Measurements from ENCODE around the gene FAM187B. TPM values are rescaled to one million over a fixed set of nuclear protein-coding genes. Genes with fewer than 3 reads are reported as not detected.

The FAM187B gene
- total RNA-seq, 1 experiment from 2014 or later = not detected

- peak overlapping the region; percentile 70 for H3K4me3 Mint-ChIP-seq (ENCODE audit: low read depth, unreplicated experiment)
- intact Hi-C loops (cut with micrococcal nuclease; ENCODE audit: unreplicated experiment) = no loop called here
- H3K27ac Mint-ChIP-seq (ENCODE audit: unreplicated experiment) = peak overlapping the region; percentile 88
- no peaks in the 10 kb centered on the region for H3K27me3 Mint-ChIP-seq (ENCODE audit: unreplicated experiment)
- peaks cover 9% of the 10 kb centered on the region for H3K4me1 Mint-ChIP-seq (ENCODE audit: low read depth, unreplicated experiment)
- DNase-seq = no peak
- peaks cover 96% of the 10 kb centered on the region for H3K36me3 Mint-ChIP-seq (ENCODE audit: insufficient read depth, unreplicated experiment)
- BruUV-seq (replicated peaks) = TSS peak; percentile 78
- CTCF ChIA-PET = no interaction called here
- no peaks in the 10 kb centered on the region for H3K9me3 Mint-ChIP-seq (ENCODE audit: low read depth, unreplicated experiment)
- no peak for TF ChIP-seq CTCF (IDR thresholded peaks at IDR 0.05; ENCODE audit: unreplicated experiment)
Observed at GRCh38 chr19:35267353-35267817, 38.8 kb upstream of the FAM187B start.

- H3K4me1 Mint-ChIP-seq (ENCODE audit: low read depth, unreplicated experiment) = peaks cover 9% of the 10 kb centered on the region
- TF ChIP-seq CTCF (IDR thresholded peaks at IDR 0.05; ENCODE audit: unreplicated experiment) = no peak
- peak overlapping the region; percentile 70 for H3K4me3 Mint-ChIP-seq (ENCODE audit: low read depth, unreplicated experiment)
- no peak for DNase-seq
- H3K27me3 Mint-ChIP-seq (ENCODE audit: unreplicated experiment) = no peaks in the 10 kb centered on the region
- peaks cover 97% of the 10 kb centered on the region for H3K36me3 Mint-ChIP-seq (ENCODE audit: insufficient read depth, unreplicated experiment)
- H3K9me3 Mint-ChIP-seq (ENCODE audit: low read depth, unreplicated experiment) = no peaks in the 10 kb centered on the region
- H3K27ac Mint-ChIP-seq (ENCODE audit: unreplicated experiment) = peak overlapping the region; percentile 88
- CTCF ChIA-PET = interaction anchor here (0.6 kb wide), 1 partner anchor 16 kb away, joined by 5 read pairs; no protein-coding TSS in a partner anchor
- BruUV-seq (replicated peaks) = no TSS peak
- intact Hi-C loops (cut with micrococcal nuclease; ENCODE audit: unreplicated experiment) = no loop called here
Observed at GRCh38 chr19:35266520-35267352, 38.2 kb upstream of the FAM187B start.

- Mint-ChIP-seq H3K36me3 (ENCODE audit: insufficient read depth, unreplicated experiment) (peaks cover 97% of the 10 kb centered on the region), H3K27ac (ENCODE audit: unreplicated experiment) (peak overlapping the region; percentile 38), H3K9me3 (ENCODE audit: low read depth, unreplicated experiment) (no peaks in the 10 kb centered on the region), H3K4me1 (ENCODE audit: low read depth, unreplicated experiment) (peaks cover 12% of the 10 kb centered on the region), H3K27me3 (ENCODE audit: unreplicated experiment) (no peaks in the 10 kb centered on the region), H3K4me3 (ENCODE audit: low read depth, unreplicated experiment) (peak overlapping the region; percentile 70)
- no peak for TF ChIP-seq CTCF (IDR thresholded peaks at IDR 0.05; ENCODE audit: unreplicated experiment)
- intact Hi-C loops (cut with micrococcal nuclease; ENCODE audit: unreplicated experiment) = no loop called here
- TSS peak; percentile 18 for BruUV-seq (replicated peaks)
- no peak for DNase-seq
- CTCF ChIA-PET = interaction anchor here (0.6 kb wide), 1 partner anchor 15 kb away, joined by 5 read pairs; no protein-coding TSS in a partner anchor
Observed at GRCh38 chr19:35265900-35266519, 37.5 kb upstream of the FAM187B start.

GRCh38 chr19:35265126-35265899 lies 36.8 kb upstream of the FAM187B start:
- H3K4me3 Mint-ChIP-seq (ENCODE audit: low read depth, unreplicated experiment) = no peak overlapping the region
- no peak for DNase-seq
- peaks cover 17% of the 10 kb centered on the region for H3K4me1 Mint-ChIP-seq (ENCODE audit: low read depth, unreplicated experiment)
- no TSS peak for BruUV-seq (replicated peaks)
- intact Hi-C loops (cut with micrococcal nuclease; ENCODE audit: unreplicated experiment) = no loop called here
- H3K27me3 Mint-ChIP-seq (ENCODE audit: unreplicated experiment) = no peaks in the 10 kb centered on the region
- CTCF ChIA-PET = no interaction called here
- peaks cover 96% of the 10 kb centered on the region for H3K36me3 Mint-ChIP-seq (ENCODE audit: insufficient read depth, unreplicated experiment)
- no peaks in the 10 kb centered on the region for H3K9me3 Mint-ChIP-seq (ENCODE audit: low read depth, unreplicated experiment)
- no peak for TF ChIP-seq CTCF (IDR thresholded peaks at IDR 0.05; ENCODE audit: unreplicated experiment)
- H3K27ac Mint-ChIP-seq (ENCODE audit: unreplicated experiment) = peak overlapping the region; percentile 38
